Right kidney (tissue), 1 donor: ENCODE measurements around the gene ANKRD63.

Source experiments
- DNase-seq: peaks from one replicate; pipeline ENCODE4 v3.0.0-alpha.2; 2016

The ANKRD63 gene

DNA sequence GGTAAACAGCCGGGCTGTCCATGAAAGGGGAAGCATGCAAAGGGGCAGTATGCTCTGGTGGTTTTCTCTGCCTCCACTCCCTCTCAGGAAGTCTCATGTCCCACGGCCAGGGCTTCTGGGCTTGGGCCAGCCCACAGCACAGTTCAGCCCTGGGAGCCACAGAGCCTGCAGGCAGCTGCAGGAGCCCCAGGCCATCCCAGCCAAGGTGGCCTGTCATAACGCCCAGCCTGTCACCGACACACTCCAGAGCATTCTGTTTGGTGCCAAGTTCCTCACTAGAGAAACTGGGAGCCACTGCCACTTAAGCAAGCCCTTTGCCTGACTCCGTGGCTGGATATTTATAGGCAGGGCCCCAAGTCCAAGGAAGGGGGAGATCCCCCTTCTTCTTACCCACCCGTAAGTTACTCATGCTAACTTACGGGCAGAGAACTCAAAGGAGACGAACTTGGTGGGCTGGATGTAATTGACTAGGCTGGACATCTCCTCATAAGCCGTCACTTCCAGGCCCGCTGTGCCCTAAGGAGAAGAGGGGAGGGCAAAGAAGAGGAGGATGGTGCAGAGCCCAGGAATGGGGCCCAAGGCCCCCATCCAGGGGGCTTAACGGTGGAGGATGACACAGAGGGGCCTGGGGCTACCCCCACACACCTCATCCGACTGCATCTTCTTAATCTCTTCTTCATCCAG, 13.2 kb upstream of the ANKRD63 start:
- DNase-seq = no peak

GRCh38 chr15:40295297-40295696, 12.4 kb upstream of the ANKRD63 start:
- no peak for DNase-seq

DNA sequence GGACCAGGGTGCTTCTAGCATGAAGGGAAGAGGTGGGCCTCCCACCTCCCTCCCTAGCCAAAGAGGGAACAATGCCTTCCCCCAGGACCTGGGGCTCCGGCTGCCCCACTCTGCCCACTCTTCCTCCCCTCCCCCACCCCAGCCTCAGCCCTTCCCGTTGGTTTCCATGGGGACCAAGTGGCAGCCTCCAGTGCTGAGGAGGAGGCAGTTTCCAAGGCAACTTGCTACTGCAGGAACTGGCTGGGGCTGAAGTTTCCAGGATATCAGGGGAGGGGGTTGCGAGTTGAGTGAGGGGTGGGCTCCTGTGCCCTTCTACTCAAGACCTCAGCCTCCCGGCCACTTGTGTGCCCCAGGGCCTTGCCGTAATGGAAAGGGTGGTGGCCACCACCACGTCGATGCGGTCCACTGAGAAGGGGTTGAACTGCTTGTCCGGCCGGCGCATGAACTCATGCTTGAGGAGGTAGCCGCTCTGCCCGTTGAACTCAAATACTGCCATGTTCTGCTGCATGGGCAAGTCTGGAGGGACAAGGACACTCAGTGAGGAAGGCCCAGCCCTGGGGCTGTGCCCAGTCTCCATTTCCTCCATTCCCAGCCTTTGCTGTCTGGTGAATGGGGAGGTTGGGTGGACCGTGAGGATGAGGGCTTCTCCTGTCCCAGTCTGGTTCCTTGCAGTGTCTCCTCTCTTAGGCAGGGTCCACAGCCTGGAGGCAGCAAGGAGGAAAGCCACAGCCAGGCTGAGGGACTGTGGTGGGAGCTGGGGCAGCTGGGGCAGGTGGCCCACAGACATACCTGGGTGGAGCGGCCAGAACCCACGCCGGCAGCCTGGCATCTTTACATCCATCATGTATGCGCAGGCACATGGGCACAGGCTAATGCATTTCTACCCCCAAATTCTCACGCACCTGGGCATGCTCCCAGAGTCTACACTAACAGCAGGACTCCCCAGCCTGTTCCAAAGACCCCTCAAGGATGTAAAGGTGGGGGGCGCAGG, 11.3 kb upstream of the ANKRD63 start:
- no peak for DNase-seq

DNA sequence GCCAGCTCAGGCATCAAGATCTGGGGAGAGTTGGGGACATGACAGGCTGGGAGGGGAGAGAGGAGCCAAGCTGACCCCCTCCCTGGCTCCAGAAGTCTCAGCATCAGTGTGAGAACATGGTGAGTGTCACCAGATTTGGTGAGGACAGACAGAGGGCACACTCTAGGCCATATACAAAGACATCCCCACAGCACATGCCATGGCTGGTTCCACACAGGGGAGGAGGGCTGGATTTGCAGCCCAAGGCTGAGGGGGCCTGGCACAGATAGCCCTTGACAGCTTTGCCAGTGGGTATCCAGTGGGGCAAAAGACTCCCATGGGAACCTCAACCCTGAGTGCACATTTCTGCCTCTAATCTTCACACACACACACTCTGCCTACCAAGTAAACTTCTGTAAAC, 10.1 kb upstream of the ANKRD63 start:
- DNase-seq = no peak

DNA sequence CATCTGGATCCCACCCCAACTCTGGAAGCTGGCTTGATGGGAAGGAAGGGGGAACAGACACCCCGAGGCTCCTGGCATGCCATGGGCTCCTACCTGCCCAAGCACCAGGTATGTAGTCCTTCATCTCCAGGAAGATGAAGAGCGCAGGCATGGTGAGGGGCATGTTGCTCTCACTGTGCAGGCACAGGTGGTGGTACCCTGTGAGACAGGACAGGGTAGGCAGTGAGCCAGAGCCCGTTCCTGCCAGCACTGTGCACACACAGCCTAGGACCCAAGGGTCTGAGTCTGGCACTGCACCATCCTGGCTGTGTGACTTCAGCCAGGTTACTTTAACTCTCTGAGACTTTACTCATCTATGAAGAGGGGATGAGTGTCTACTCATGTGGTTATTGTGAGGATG, 9.4 kb upstream of the ANKRD63 start:
- no peak for DNase-seq

- DNase-seq = peak; percentile 69
Measured at GRCh38 chr15:40290918-40291574, 8.2 kb upstream of the ANKRD63 start.

DNA sequence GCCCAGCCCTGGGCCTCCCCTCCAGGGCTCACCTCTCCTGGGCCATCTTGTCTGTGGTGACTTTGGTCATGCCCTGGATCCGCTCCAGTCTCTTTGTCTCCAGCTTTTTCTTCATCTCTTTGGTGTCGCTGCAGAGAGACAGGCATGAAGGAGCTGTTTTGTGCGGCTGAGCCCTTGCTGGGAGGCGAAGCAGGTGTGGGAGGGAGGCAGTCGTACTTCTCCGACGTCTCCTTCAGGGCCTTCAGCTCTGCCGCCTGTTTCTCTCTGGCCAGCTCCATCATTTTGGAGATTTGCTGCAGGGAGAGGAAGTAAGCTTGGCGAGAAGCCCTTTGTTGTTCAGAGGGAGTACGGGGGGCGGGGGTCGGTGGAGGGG, 7.7 kb upstream of the ANKRD63 start:
- no peak for DNase-seq

- DNase-seq = no peak
Measured at GRCh38 chr15:40289140-40289775, 6.4 kb upstream of the ANKRD63 start.

DNA sequence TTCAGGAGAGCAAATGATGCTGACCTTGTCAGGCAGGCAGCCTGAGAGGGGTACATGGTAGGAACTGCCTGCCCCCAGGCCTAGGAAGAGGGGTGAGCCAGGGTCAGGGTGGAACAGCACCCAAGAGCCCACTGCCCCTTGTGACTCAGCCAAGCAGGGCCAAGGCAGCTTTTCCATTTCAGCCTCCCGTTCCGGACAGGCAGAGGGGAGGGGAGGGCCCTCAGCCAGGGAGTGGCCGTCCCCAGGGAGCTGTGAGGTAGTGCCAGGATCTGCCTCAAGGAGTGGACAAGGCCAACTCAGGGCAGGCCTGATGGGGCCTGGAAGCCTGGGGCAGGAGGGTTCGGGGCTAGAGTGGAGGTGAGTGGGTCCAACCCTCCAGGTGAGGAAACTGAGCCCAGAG, 5.1 kb upstream of the ANKRD63 start:
- DNase-seq = no peak

GRCh38 chr15:40287505-40287904, 4.6 kb upstream of the ANKRD63 start:
- DNase-seq = no peak

DNA sequence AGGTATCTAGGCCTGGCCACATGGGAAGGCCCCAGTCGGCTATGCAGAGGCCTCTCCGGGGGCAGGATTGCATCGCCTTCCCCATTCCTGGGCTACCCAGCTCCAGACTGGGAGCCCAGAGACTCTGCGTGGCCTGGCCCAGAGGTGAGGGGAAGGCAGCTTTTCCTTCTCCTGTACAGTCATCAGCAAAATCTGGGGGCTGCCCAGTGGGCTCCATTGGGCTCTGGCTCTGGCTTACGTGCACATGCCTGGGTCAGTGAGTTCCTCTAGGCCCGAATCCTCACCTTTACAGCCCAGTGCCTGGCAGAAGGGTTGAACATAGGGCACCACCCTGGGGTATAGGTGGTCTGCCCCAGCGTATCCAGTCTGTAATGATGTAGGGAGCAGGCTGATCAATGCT, 3.9 kb upstream of the ANKRD63 start:
- DNase-seq = no peak

DNA sequence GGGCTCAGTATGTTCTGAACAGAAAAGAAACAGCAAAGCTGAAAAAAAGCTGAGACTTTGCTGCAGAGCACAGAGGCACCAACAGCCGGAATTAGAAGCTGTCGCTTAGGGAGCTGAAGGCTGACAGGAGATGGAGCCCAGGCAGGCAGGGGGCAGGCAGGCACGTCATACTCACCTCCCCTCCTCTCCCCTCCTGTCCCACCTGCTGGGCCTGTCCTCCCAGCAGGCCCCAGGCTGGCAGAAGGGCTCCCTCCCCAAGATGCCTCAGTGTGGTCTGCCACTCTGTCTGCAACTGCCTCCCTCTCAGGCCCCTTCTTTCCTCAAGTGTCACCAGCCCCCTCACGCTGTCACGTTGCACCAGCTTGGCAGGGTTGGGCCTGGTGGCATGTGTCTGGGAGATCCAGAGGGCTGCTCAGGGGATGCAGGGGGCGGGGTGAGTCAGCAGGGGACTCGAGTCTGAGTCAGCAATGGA, 3.2 kb upstream of the ANKRD63 start:
- DNase-seq = no peak

GRCh38 chr15:40285554-40286011, 2.7 kb upstream of the ANKRD63 start:
- DNase-seq = no peak

- DNase-seq = no peak
Measured at GRCh38 chr15:40285151-40285550, 2.3 kb upstream of the ANKRD63 start.

GRCh38 chr15:40283615-40284300, 894 bp upstream of the ANKRD63 start:
- DNase-seq = no peak

- DNase-seq = peak; percentile 87
Measured at GRCh38 chr15:40282147-40282868, 556 bp downstream of the ANKRD63 start.

GRCh38 chr15:40281801-40282146, 1.1 kb downstream of the ANKRD63 start:
- DNase-seq = no peak

DNA sequence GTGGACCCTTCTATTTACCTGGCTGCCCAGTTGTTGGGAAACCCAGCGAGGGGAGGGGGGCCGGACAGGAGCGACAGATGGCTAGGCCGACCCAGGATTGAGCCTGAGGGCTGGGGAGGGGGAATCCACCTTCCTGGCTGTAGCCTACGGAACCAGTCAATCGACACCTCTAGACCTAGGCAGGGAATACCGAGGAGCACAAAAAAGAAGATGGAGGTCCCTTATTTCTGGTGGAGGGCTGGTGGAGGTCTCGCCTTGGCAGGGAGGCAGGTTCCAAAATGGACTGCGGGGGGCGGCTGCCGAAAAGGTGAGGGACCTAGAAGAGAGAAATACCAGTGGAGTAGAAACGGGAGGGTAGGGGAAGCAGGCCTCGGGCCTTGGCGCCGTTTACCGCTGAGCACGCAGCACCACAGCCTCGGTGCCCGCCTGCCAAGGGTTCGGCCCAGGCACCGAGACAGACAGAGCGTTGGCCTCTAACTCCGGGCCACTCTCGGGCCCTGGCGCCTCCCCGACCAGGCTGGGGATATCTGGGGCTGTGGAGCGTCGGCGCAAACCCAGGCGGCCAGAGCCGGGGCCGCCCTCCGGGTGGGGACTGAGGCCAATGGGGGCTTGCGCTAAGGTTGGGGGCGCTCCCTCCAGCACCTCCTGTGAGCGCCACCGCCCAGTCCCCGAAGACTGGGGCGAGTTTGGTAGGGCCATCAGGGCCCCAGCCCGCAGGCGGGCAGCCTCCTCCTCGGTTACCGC, 1.6 kb downstream of the ANKRD63 start:
- DNase-seq = peak; percentile 51

DNA sequence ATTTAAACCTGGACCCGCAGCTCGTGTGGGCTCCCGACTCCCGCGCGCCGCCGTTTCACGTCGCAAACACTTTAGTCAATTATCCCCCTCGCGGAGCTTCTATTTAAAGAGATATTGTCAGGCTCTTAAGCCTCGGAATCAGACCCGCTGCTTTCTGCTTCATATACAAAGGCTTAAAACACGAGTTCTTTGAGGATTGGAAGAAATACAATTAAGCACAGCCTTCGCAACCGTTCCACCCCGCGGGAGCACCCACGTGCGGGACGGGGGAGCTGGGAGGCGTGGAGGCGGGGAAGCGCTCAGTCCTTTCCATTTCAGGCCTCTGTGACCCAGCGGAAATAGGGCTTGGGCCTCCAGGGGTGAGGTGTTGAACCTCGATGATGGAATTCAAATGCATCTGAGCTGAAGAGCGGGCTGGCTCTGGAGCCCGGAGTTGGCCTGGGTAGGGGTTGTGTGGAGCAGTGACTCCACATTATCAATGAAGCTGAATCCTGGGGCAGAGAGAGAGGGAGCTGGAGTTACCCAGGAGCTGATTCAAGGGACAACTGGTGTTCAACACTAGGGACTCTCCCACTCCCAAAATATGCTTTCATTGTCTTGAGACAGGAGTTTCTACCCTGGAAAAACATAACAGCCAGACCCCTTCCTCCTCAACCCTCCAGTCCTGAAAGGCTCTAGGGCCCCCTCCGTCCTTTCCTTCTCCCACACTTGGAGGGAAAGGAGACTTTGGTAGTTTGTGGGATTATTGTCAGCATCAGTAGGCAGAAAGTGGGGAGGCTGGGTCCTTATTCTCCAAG, 2.4 kb downstream of the ANKRD63 start:
- no peak for DNase-seq
